SK-N-MC (cell line): Measurements from ENCODE around the gene SUN1.

Source experiments
- EZH2 ChIP-seq: fragments of 200-600 bp; sonication (generic); IDR thresholded peaks from one replicate; pipeline ENCODE4 v1.6.1; 2017; ENCODE audit warnings: antibody characterized with exemption
- POLR2AphosphoS5 ChIP-seq: IDR thresholded peaks from 2 replicates; pipeline ENCODE4 v1.6.1; 2012; ENCODE audit warnings: mild to moderate bottlenecking, low read depth, low read length, borderline replicate concordance

DNA sequence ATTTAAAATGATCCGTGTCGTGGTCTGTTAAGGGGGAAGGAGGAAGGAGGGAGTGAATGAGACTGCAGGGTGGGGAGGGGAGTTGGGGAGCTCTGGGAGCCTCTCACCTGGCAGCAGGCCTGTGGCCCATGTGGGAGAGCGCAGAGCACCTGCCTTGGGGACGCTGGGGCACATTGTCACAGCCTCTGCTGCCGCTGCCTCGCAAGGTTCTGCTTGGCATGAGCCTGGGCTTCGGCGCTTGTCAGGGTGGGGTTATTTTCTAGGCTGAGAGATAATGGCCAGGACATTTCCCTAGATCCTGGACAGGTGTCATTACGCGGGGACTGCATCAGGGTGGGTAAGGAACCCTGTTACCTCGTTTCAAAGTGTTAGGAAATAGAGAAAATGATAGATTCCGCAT lies 2.2 kb upstream of the SUN1 start:
- TF ChIP-seq EZH2 (no peak), POLR2AphosphoS5 (no peak)
